Measurements from ENCODE around the gene FSTL5. TPM values are rescaled to one million over a fixed set of nuclear protein-coding genes. Genes with fewer than 3 reads are reported as not detected.

The FSTL5 gene
- polyA plus RNA-seq, 4 donors = 0.19 to 0.36 TPM; not detected in 2

GRCh38 chr4:161336016-161336530 is 827.7 kb downstream of the FSTL5 start:
- Histone ChIP-seq H3K4me3 (ENCODE audit: low read depth in 1 of 3, low read length in 3 of 3) (no peak overlapping the region), H3K27ac (ENCODE audit: low read depth in 1 of 3, low read length in 2 of 3) (no peak overlapping the region), H3K4me1 (ENCODE audit: control insufficient read depth in 3 of 3, insufficient read depth in 2 of 3, low read depth in 1 of 3, low read length in 2 of 3) (no peaks in the 10 kb centered on the region), H3K27me3 (ENCODE audit: control insufficient read depth in 3 of 3, insufficient read depth in 3 of 3, low read length in 3 of 3) (no peaks in the 10 kb centered on the region), H3K9me3 (ENCODE audit: control insufficient read depth in 2 of 2, insufficient read depth in 1 of 2, low read depth in 1 of 2, low read length in 1 of 2) (no peaks in the 10 kb centered on the region), H3K36me3 (ENCODE audit: control insufficient read depth in 3 of 3, insufficient read depth in 2 of 3, low read depth in 1 of 3, low read length in 3 of 3) (no peaks in the 10 kb centered on the region)
- FAIRE-seq (no peak), DNase-seq (no peak)
- 24 to 33% (median 32%) methylated on average over 2 of the region's 2 CpGs for WGBS, 3 donors
